OCI-LY3 (cell line): ENCODE measurements around the gene FRAT2.

ENCODE experiments used
- EZH2phosphoT487 ChIP-seq: fragments of 200-600 bp; shearing (Covaris generic); IDR thresholded peaks from 2 replicates; pipeline ENCODE4 v1.6.1; 2018; ENCODE audit warnings: antibody characterized with exemption, mixed run types, low read depth
- TF ChIP-seq, protein P1 (sequence below): fragments of 200-600, 300-600 bp; sonication (generic); IDR thresholded peaks from 2 replicates; pipeline ENCODE4 v1.5.1; 2014; ENCODE audit warnings: antibody characterized with exemption, low read length, low read depth

DNA sequence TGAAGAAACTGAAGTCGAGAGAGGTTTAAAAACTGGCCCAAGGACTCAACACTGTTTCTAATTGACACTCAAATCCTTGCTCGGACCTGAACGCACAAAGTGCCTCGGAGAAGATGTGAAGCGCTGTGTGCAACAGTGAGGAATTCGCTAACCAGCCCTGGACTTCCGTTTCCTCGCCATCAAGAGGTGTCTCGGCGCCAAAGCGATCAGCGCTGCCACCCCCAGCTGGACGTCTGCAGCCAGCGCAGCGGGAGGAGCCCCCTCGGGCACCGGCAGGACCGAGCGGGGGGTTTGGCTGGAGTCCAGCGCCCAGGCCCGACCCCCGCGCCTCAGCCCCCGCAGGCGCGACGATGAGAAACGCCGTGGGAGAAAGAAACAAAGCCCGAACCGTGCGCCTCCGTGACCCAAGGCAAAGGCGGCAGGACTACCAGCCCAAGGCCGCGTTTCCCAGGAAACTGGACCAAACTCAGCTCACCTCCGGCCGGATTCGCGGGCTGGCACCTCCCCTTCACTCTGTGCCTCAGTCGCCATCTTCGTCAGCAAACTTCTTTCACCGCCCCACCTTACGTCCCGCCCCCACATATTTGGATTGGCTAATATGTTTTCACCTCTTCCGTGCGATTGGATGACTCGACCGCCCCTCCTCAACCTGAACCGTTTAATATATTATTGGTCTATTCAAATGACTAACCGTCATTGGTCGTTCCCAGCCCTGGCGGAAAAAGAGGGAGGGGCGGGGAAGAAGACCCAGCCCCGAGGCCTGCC, 42.2 kb downstream of the FRAT2 start, which contains the start of gene ARHGAP19:
- TF ChIP-seq, protein P1, sequence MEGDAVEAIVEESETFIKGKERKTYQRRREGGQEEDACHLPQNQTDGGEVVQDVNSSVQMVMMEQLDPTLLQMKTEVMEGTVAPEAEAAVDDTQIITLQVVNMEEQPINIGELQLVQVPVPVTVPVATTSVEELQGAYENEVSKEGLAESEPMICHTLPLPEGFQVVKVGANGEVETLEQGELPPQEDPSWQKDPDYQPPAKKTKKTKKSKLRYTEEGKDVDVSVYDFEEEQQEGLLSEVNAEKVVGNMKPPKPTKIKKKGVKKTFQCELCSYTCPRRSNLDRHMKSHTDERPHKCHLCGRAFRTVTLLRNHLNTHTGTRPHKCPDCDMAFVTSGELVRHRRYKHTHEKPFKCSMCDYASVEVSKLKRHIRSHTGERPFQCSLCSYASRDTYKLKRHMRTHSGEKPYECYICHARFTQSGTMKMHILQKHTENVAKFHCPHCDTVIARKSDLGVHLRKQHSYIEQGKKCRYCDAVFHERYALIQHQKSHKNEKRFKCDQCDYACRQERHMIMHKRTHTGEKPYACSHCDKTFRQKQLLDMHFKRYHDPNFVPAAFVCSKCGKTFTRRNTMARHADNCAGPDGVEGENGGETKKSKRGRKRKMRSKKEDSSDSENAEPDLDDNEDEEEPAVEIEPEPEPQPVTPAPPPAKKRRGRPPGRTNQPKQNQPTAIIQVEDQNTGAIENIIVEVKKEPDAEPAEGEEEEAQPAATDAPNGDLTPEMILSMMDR, result no peak
- TF ChIP-seq EZH2phosphoT487, result no peak
